ENCODE data around the gene MRPL52.
"Not testable (repeated sequence)": the region's sequence is repeated elsewhere in the genome, so short reads cannot be mapped to it uniquely, and the experiment has no call there.

MRPL52 gene

GRCh38 chr14:22854296-22854695 is 24.6 kb downstream of the MRPL52 start:
- ATAC-seq, H3K9me3 Mint-ChIP-seq, H3K4me3 Mint-ChIP-seq, DNase-seq, H3K27ac Mint-ChIP-seq: not testable (repeated sequence)
- peaks cover 50% of the 10 kb centered on the region for H3K4me1 Mint-ChIP-seq
- peaks cover 28% of the 10 kb centered on the region for H3K27me3 Mint-ChIP-seq

GRCh38 chr14:22854963-22855724 is 25.5 kb downstream of the MRPL52 start:
- no peak overlapping the region for H3K27ac Mint-ChIP-seq
- ATAC-seq (peak; percentile 50), DNase-seq (peak in 1 of 2 donors; percentile 52)
- peaks cover 27% of the 10 kb centered on the region for H3K27me3 Mint-ChIP-seq
- H3K4me3 Mint-ChIP-seq = no peak overlapping the region
- H3K9me3 Mint-ChIP-seq = no peaks in the 10 kb centered on the region
- peaks cover 50% of the 10 kb centered on the region for H3K4me1 Mint-ChIP-seq

DNA sequence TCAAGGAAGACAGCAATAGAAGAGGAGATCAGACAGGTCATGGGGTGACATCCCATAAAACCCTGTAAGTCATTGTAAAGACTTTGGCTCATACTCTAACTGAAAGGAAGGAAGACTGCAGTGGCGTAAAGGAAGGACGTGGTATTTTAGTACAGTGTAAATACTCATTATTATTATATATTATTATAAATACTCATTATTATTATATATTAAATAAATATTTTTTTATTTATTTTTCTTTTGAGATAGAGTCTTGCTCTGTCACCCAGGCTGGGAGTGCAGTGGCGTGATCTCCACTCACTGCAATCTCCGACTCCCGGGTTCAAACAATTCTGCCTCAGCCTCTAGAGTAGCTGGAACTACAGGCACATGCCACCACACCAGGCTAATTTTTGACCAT is 26.7 kb downstream of the MRPL52 start:
- H3K9me3 Mint-ChIP-seq = no peaks in the 10 kb centered on the region
- peaks cover 45% of the 10 kb centered on the region for H3K4me1 Mint-ChIP-seq
- peaks cover 39% of the 10 kb centered on the region for H3K27me3 Mint-ChIP-seq
- no peak overlapping the region for H3K27ac Mint-ChIP-seq
- no peak overlapping the region for H3K4me3 Mint-ChIP-seq
- DNase-seq (no peak), ATAC-seq (no peak)

DNA sequence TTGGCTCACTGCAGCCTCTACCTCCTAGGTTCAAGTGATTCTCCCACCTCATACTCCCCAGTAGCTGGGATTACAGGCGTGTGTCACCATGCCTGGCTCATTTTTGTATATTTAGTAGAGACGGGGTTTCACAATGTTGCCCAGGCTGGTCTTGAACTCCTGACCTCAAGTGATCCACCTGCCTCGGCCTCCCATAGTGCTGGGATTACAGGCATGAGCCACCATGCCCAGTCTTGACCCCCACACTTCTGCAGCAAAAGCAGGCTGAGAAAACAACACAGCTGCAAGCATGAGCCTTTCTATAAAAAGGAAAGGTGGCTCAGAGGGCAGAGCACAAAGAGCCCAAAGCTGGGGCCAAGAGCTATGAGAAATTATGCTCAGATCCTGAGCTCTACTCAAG is 30.7 kb downstream of the MRPL52 start:
- H3K9me3 Mint-ChIP-seq = not testable (repeated sequence)

DNA sequence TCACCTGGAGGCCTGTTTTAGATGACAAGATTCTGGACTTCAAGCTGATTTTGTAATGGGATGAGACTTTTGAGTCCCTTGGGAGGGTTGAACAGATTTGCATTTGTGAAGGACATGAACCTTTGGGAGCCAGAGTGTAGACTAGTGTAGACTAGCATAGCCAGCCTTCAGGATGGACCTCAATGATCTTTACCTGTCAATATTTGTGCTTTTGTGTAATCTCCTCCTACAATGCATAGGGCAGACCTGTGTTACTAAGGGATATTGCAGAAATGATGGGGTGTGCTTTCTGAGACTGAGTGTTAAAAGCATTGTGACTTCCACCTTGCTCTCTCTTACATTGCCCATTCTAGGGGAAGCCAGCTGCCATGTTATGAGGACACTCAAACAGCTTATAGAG is 32.0 kb downstream of the MRPL52 start:
- H3K4me3 Mint-ChIP-seq = no peak overlapping the region
- no peaks in the 10 kb centered on the region for H3K9me3 Mint-ChIP-seq
- ATAC-seq (no peak), DNase-seq (no peak)
- H3K27me3 Mint-ChIP-seq = peaks cover 38% of the 10 kb centered on the region
- no peak overlapping the region for H3K27ac Mint-ChIP-seq
- H3K4me1 Mint-ChIP-seq = peaks cover 18% of the 10 kb centered on the region

More for the DNA sequence above, 30.7 kb downstream of the MRPL52 start:
- ATAC-seq, H3K4me3 Mint-ChIP-seq, DNase-seq, H3K27ac Mint-ChIP-seq: not testable (repeated sequence)
- Mint-ChIP-seq H3K27me3 (peaks cover 47% of the 10 kb centered on the region), H3K4me1 (peaks cover 19% of the 10 kb centered on the region)

- Mint-ChIP-seq H3K9me3 (no peaks in the 10 kb centered on the region), H3K4me1 (peaks cover 6% of the 10 kb centered on the region), H3K4me3 (no peak overlapping the region), H3K27ac (no peak overlapping the region), H3K27me3 (peaks cover 20% of the 10 kb centered on the region)
- no peak for ATAC-seq
- DNase-seq = no peak
These were observed 35.3 kb downstream of the MRPL52 start for GRCh38 chr14:22864979-22865378.

- no peak overlapping the region for H3K27ac Mint-ChIP-seq
- no peak overlapping the region for H3K4me3 Mint-ChIP-seq
- ATAC-seq = no peak
- peaks cover 15% of the 10 kb centered on the region for H3K27me3 Mint-ChIP-seq
- peaks cover 12% of the 10 kb centered on the region for H3K4me1 Mint-ChIP-seq
- H3K9me3 Mint-ChIP-seq = no peaks in the 10 kb centered on the region
- no peak for DNase-seq
These were observed 36.0 kb downstream of the MRPL52 start for GRCh38 chr14:22865424-22866405.

GRCh38 chr14:22866874-22867273 is 37.2 kb downstream of the MRPL52 start:
- Mint-ChIP-seq H3K27me3 (peaks cover 4% of the 10 kb centered on the region), H3K27ac (no peak overlapping the region), H3K4me3 (no peak overlapping the region), H3K4me1 (peaks cover 16% of the 10 kb centered on the region), H3K9me3 (no peaks in the 10 kb centered on the region)
- no peak for DNase-seq
- ATAC-seq = no peak

DNA sequence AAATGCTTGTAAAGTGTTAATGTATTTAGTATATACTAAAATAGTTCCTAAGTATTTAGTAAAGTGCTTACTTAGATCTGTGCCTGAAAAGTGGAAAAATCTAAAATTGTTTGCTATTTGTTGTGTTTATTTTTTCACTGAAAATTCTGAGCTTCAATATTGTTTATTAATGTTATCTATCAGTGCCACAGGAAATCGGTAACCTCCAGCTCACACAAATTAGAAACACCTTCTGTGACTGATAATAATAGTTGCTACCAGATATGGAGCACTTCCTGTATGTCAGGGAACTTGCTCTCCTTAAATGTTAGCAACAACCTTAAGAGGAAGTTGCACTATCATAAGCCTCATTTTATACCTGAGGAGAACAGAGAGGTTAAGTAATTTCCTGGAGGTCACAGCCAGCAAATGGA is 41.1 kb downstream of the MRPL52 start:
- DNase-seq (no peak), ATAC-seq (peak; percentile 82)
- peak overlapping the region; percentile 98 to 99 for H3K27ac Mint-ChIP-seq
- no peaks in the 10 kb centered on the region for H3K27me3 Mint-ChIP-seq
- peak overlapping the region; percentile 89 to 97 for H3K4me3 Mint-ChIP-seq
- H3K9me3 Mint-ChIP-seq = no peaks in the 10 kb centered on the region
- H3K4me1 Mint-ChIP-seq = peaks cover 38% of the 10 kb centered on the region

- peak; percentile 89 to 91 for DNase-seq
- ATAC-seq = peak; percentile 87
- peak within 1 kb of the TSS; percentile 98 to 99 for H3K27ac Mint-ChIP-seq
These were observed 41.7 kb downstream of the MRPL52 start, which contains the start of gene LRP10 for GRCh38 chr14:22871224-22872032. Gene LRP10, plus strand, starts transcription at chr14:22871740. Its CDS starts 564 bp downstream, at chr14:22872304.

DNA sequence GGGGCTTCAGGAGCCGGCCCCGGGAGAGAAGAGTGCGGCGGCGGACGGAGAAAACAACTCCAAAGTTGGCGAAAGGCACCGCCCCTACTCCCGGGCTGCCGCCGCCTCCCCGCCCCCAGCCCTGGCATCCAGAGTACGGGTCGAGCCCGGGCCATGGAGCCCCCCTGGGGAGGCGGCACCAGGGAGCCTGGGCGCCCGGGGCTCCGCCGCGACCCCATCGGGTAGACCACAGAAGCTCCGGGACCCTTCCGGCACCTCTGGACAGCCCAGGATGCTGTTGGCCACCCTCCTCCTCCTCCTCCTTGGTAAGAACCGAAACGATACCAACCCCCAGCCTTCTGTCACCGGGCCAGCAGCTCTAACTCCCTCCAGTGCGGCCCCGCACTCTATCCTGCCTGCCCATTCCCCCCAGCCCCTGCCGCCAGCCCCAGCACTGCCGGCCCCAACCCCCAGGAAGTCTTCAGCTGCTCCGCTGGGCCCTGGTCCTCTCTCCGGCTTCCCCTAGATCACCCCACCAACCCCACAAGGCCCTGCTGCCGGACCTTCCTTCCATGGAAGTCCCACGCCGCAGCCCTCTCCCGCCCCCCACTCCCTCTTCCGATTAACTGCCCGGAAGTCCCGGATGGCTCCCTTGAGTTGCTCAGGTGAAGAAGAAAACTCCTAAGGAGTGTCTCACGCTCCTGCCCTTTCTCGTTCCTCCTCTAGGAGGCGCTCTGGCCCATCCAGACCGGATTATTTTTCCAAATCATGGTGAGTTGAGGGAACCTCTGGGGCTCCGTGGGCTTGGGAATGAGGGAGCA is 42.5 kb downstream of the MRPL52 start:
- peak; percentile 34 for ATAC-seq
- Mint-ChIP-seq H3K4me3 (peak overlapping the region; percentile 89 to 97), H3K27ac (peak overlapping the region; percentile 96 to 98)

More at GRCh38 chr14:22871224-22872032, 41.7 kb downstream of the MRPL52 start, which contains the start of gene LRP10:
- Mint-ChIP-seq H3K4me3 (peak within 1 kb of the TSS; percentile 89 to 97), H3K9me3 (no peaks in the 10 kb centered on the region), H3K4me1 (peaks cover 43% of the 10 kb centered on the region), H3K27me3 (no peaks in the 10 kb centered on the region)

GRCh38 chr14:22872833-22873520 is 43.3 kb downstream of the MRPL52 start:
- no peaks in the 10 kb centered on the region for H3K27me3 Mint-ChIP-seq
- peaks cover 43% of the 10 kb centered on the region for H3K4me1 Mint-ChIP-seq
- ATAC-seq = no peak
- H3K9me3 Mint-ChIP-seq = no peaks in the 10 kb centered on the region
- no peak for DNase-seq
- H3K27ac Mint-ChIP-seq = peak overlapping the region; percentile 79 to 96
- peak overlapping the region; percentile 89 to 97 for H3K4me3 Mint-ChIP-seq

More for the DNA sequence above, 42.5 kb downstream of the MRPL52 start:
- no peaks in the 10 kb centered on the region for H3K27me3 Mint-ChIP-seq
- peaks cover 43% of the 10 kb centered on the region for H3K4me1 Mint-ChIP-seq
- no peaks in the 10 kb centered on the region for H3K9me3 Mint-ChIP-seq
- peak; percentile 71 to 72 for DNase-seq

DNA sequence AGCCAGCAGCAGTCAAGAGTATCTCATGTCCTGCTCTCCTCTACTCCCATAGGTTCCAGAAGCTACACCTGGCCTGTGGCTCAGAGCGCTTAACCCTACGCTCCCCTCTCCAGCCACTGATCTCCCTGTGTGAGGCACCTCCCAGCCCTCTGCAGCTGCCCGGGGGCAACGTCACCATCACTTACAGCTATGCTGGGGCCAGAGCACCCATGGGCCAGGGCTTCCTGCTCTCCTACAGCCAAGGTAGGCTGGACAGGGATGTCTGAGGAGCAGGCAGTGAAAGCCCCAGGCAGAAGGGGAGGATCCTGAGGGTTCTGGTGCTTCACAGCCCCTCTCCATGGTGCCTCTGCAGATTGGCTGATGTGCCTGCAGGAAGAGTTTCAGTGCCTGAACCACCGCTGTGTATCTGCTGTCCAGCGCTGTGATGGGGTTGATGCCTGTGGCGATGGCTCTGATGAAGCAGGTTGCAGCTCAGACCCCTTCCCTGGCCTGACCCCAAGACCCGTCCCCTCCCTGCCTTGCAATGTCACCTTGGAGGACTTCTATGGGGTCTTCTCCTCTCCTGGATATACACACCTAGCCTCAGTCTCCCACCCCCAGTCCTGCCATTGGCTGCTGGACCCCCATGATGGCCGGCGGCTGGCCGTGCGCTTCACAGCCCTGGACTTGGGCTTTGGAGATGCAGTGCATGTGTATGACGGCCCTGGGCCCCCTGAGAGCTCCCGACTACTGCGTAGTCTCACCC is 45.5 kb downstream of the MRPL52 start:
- ATAC-seq (no peak), DNase-seq (no peak)
- no peak overlapping the region for H3K27ac Mint-ChIP-seq
- no peak overlapping the region for H3K4me3 Mint-ChIP-seq
- H3K27me3 Mint-ChIP-seq = no peaks in the 10 kb centered on the region
- no peaks in the 10 kb centered on the region for H3K9me3 Mint-ChIP-seq
- H3K4me1 Mint-ChIP-seq = peaks cover 36% of the 10 kb centered on the region

All from stimulated activated naive CD8-positive, alpha-beta T cell treated with anti-CD3 and anti-CD28 coated beads, Interleukin-15, amount 100 ng/mL, for 72 hours (primary cell).